ENCODE measurements around the gene ZNF770.
"Not testable (repeated sequence)": the region's sequence is repeated elsewhere in the genome, so short reads cannot be mapped to it uniquely, and the experiment has no call there.

The ZNF770 gene

GRCh38 chr15:34999906-35000305 lies 11.8 kb upstream of the ZNF770 start:
- no peaks in the 10 kb centered on the region for H3K9me3 Mint-ChIP-seq
- H3K27me3 Mint-ChIP-seq = peaks cover 11% of the 10 kb centered on the region
- no peak overlapping the region for H3K27ac Mint-ChIP-seq (ENCODE audit: low read depth)
- DNase-seq (ENCODE audit: low spot score in 2 of 2) = no peak
- no peaks in the 10 kb centered on the region for H3K4me1 Mint-ChIP-seq
- no peak for ATAC-seq (replicated peaks; ENCODE audit: extremely low read depth, poor library complexity, severe bottlenecking)
- H3K4me3 Mint-ChIP-seq = no peak overlapping the region
- H3K36me3 Mint-ChIP-seq (ENCODE audit: insufficient read depth) = peaks cover 1% of the 10 kb centered on the region

- H3K36me3 Mint-ChIP-seq (ENCODE audit: insufficient read depth) = peaks cover 1% of the 10 kb centered on the region
- no peak for ATAC-seq (replicated peaks; ENCODE audit: extremely low read depth, poor library complexity, severe bottlenecking)
- DNase-seq (ENCODE audit: low spot score in 2 of 2) = no peak
- H3K4me3 Mint-ChIP-seq = no peak overlapping the region
- H3K9me3 Mint-ChIP-seq = no peaks in the 10 kb centered on the region
- H3K27ac Mint-ChIP-seq (ENCODE audit: low read depth) = no peak overlapping the region
- peaks cover 13% of the 10 kb centered on the region for H3K4me1 Mint-ChIP-seq
- peaks cover 11% of the 10 kb centered on the region for H3K27me3 Mint-ChIP-seq
These were observed 6.8 kb upstream of the ZNF770 start for GRCh38 chr15:34994925-34995324.

DNA sequence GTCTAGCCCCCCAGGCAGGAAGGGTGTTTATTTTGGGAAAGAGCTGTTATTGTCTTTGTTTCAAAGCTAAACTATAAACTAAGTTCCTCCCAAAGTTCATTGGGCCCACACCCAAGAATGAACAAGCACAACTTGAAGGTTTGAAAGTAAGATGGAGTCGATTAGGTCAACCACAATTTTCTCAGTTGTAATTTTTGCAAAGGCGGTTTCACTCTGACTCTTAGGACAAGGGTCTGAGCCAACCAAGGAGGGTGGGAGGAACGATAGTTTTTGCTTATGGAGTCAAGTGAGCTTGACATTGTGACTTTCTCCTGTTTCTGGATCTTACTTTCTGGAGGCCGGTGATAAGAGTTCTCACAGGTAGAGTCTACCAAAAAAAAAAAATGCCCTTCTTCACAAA lies 5.8 kb upstream of the ZNF770 start:
- peaks cover 13% of the 10 kb centered on the region for H3K4me1 Mint-ChIP-seq
- ATAC-seq (replicated peaks; ENCODE audit: extremely low read depth, poor library complexity, severe bottlenecking) (no peak), DNase-seq (ENCODE audit: low spot score in 2 of 2) (no peak)
- no peaks in the 10 kb centered on the region for H3K9me3 Mint-ChIP-seq
- H3K27ac Mint-ChIP-seq (ENCODE audit: low read depth) = peak overlapping the region; percentile 75
- peaks cover 1% of the 10 kb centered on the region for H3K36me3 Mint-ChIP-seq (ENCODE audit: insufficient read depth)
- H3K27me3 Mint-ChIP-seq = peaks cover 11% of the 10 kb centered on the region
- H3K4me3 Mint-ChIP-seq = no peak overlapping the region

DNA sequence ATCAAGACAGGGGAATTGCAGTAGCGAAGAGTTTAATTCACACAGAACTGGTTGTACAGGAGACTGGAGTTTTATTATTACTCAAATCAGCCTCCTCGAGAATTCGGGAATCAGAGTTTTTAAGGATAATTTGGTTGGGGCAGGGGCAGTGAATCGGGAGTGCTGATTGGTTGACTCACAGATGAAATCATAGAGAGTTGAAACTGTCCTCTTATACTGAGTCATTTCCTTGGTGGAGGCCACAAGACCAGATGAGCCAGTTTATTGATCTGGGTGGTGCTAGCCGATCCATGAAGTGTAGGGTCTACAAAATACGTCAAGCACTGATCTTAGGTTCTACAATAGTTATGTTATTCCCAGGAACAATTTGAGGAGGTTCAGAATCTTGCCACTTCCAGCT lies 5.3 kb upstream of the ZNF770 start:
- peaks cover 4% of the 10 kb centered on the region for H3K36me3 Mint-ChIP-seq (ENCODE audit: insufficient read depth)
- H3K4me3 Mint-ChIP-seq = no peak overlapping the region
- peaks cover 11% of the 10 kb centered on the region for H3K27me3 Mint-ChIP-seq
- DNase-seq (ENCODE audit: low spot score in 2 of 2) = no peak
- no peak for ATAC-seq (replicated peaks; ENCODE audit: extremely low read depth, poor library complexity, severe bottlenecking)
- peaks cover 13% of the 10 kb centered on the region for H3K4me1 Mint-ChIP-seq
- no peaks in the 10 kb centered on the region for H3K9me3 Mint-ChIP-seq
- peak overlapping the region; percentile 75 for H3K27ac Mint-ChIP-seq (ENCODE audit: low read depth)

DNA sequence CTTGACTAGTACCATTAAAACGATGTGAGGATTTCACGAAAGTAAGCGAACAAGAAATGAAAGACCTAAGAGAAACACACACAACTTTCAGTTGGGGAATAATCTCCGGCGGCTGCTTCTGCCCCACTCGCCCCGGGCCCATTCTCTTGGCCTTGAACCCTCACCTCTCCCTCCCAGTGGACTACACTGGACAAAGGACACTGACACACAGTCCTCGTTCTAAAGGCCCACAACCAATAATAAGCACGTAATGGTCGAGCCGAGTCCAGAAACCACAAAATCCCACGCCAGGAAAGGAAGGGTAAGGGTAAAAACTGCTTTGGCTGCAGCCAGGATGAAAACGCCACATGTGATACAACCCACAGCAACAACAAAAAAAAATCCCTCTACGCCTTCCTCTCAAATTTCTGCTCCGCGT lies 469 bp downstream of the ZNF770 start:
- Mint-ChIP-seq H3K9me3 (no peaks in the 10 kb centered on the region), H3K4me1 (peaks cover 26% of the 10 kb centered on the region), H3K27ac (ENCODE audit: low read depth) (peak overlapping the region; percentile 95), H3K36me3 (ENCODE audit: insufficient read depth) (peaks cover 19% of the 10 kb centered on the region), H3K27me3 (no peaks in the 10 kb centered on the region), H3K4me3 (peak overlapping the region; percentile 97)
- DNase-seq (ENCODE audit: low spot score in 2 of 2) = no peak
- ATAC-seq (replicated peaks; ENCODE audit: extremely low read depth, poor library complexity, severe bottlenecking) = no peak

DNA sequence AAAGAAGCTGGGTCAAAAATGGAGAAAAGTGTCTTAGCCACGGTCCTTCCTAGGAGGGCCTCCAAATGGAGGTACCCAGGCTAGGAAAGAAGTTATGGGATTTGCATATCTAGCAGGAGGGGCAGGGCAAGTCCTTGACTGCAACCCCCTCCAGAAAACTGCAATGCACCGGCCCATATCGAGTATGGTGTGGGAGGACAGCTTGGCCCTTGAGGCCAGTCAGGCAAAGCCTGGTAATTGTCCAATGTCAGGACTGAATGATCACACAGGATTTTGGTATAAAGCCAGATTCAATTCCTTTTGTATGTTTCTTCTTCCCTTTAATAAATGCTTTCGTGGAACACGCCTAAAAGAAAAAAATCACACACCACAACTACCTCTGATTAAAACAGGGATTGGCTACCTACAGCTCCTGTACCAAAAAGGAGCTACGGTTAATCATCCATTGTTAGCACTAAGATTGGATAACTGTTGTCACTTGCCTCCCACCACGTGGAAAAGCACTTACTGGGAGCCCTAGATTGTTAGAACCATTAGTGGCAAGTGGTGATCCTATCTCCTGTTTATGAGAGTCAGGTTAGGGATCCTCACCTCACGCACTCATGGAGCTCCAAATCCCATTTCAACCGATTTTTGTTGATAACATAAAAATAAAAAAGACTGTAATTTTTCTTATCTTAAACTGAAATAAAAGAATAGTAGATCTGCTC lies 1.2 kb downstream of the ZNF770 start:
- H3K36me3 Mint-ChIP-seq (ENCODE audit: insufficient read depth) = peaks cover 24% of the 10 kb centered on the region
- peaks cover 26% of the 10 kb centered on the region for H3K4me1 Mint-ChIP-seq
- peak overlapping the region; percentile 97 for H3K4me3 Mint-ChIP-seq
- H3K27ac Mint-ChIP-seq (ENCODE audit: low read depth) = peak overlapping the region; percentile 95
- no peak for ATAC-seq (replicated peaks; ENCODE audit: extremely low read depth, poor library complexity, severe bottlenecking)
- no peak for DNase-seq (ENCODE audit: low spot score in 2 of 2)
- no peaks in the 10 kb centered on the region for H3K27me3 Mint-ChIP-seq
- no peaks in the 10 kb centered on the region for H3K9me3 Mint-ChIP-seq

GRCh38 chr15:34986326-34986725 lies 1.8 kb downstream of the ZNF770 start:
- DNase-seq (ENCODE audit: low spot score in 2 of 2) (no peak), ATAC-seq (replicated peaks; ENCODE audit: extremely low read depth, poor library complexity, severe bottlenecking) (no peak)
- H3K27ac Mint-ChIP-seq (ENCODE audit: low read depth) = peak overlapping the region; percentile 95
- H3K4me3 Mint-ChIP-seq = peak overlapping the region; percentile 97
- H3K27me3 Mint-ChIP-seq = no peaks in the 10 kb centered on the region
- peaks cover 29% of the 10 kb centered on the region for H3K36me3 Mint-ChIP-seq (ENCODE audit: insufficient read depth)
- H3K4me1 Mint-ChIP-seq = peaks cover 26% of the 10 kb centered on the region
- H3K9me3 Mint-ChIP-seq = no peaks in the 10 kb centered on the region

DNA sequence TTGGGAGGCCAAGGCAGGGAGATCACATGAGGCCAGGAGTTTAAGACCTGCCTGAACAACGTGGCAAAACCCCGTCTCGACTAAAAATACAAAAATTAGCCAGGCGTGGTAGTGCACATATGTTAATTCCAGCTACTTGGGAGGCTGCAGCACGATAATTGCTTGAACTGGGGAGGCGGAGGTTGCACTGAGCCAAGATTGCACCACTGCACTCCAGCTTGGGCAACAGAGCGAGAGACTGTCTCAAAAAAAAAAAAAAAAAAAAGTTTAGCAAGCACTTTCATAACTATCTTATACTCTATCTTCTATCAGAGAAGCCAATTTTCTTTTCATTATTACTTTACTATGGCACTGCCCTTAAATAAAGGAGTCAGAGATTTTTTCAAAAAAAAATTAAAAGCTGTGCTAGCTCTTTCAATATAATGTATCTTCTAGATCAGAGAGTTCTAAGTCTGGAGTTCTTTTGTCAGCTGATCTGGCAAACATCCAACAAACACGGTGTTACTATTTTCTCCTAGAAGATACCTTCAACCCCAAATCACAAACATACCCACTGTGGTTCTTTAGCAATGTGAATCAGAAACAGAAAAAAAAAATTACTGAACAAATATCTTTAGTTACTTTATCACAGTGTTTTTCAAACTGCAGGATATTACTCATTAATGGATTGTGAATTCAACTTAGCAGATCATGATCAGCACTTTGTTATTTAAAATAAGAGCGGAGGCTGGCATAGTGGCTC lies 3.0 kb downstream of the ZNF770 start:
- DNase-seq (ENCODE audit: low spot score in 2 of 2) (no peak), ATAC-seq (replicated peaks; ENCODE audit: extremely low read depth, poor library complexity, severe bottlenecking) (no peak)
- peak overlapping the region; percentile 44 for H3K27ac Mint-ChIP-seq (ENCODE audit: low read depth)
- H3K4me1 Mint-ChIP-seq = peaks cover 26% of the 10 kb centered on the region
- H3K9me3 Mint-ChIP-seq = no peaks in the 10 kb centered on the region
- H3K27me3 Mint-ChIP-seq = no peaks in the 10 kb centered on the region
- peaks cover 32% of the 10 kb centered on the region for H3K36me3 Mint-ChIP-seq (ENCODE audit: insufficient read depth)
- peak overlapping the region; percentile 32 for H3K4me3 Mint-ChIP-seq

DNA sequence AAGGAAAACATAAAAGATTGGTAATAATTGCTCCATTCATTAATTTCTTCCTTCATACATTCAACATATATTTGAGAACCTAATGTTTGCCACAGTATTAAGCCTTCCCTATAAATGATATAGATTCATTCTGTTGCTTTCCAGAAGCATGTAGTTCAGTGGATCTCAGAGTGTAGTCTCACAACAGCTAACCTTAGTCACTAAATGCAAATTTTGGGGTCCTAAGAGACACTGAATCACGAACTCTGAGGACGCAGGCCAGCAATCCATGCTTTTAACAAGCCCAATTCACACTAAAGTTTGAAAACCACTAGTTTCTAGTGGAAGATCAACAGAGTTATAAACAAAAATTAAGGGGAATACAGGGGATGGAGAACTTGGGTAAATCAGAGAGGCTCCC lies 11.3 kb downstream of the ZNF770 start:
- H3K4me1 Mint-ChIP-seq = no peaks in the 10 kb centered on the region
- no peak overlapping the region for H3K4me3 Mint-ChIP-seq
- ATAC-seq (replicated peaks; ENCODE audit: extremely low read depth, poor library complexity, severe bottlenecking) = no peak
- no peaks in the 10 kb centered on the region for H3K9me3 Mint-ChIP-seq
- peaks cover 6% of the 10 kb centered on the region for H3K36me3 Mint-ChIP-seq (ENCODE audit: insufficient read depth)
- H3K27ac Mint-ChIP-seq (ENCODE audit: low read depth) = no peak overlapping the region
- DNase-seq (ENCODE audit: low spot score in 2 of 2) = no peak
- no peaks in the 10 kb centered on the region for H3K27me3 Mint-ChIP-seq

GRCh38 chr15:34976073-34976472 lies 12.0 kb downstream of the ZNF770 start:
- DNase-seq (ENCODE audit: low spot score in 2 of 2) (no peak), ATAC-seq (replicated peaks; ENCODE audit: extremely low read depth, poor library complexity, severe bottlenecking) (no peak)
- H3K9me3 Mint-ChIP-seq = no peaks in the 10 kb centered on the region
- no peaks in the 10 kb centered on the region for H3K4me1 Mint-ChIP-seq
- no peaks in the 10 kb centered on the region for H3K27me3 Mint-ChIP-seq
- no peak overlapping the region for H3K27ac Mint-ChIP-seq (ENCODE audit: low read depth)
- H3K4me3 Mint-ChIP-seq = no peak overlapping the region
- peaks cover 2% of the 10 kb centered on the region for H3K36me3 Mint-ChIP-seq (ENCODE audit: insufficient read depth)

DNA sequence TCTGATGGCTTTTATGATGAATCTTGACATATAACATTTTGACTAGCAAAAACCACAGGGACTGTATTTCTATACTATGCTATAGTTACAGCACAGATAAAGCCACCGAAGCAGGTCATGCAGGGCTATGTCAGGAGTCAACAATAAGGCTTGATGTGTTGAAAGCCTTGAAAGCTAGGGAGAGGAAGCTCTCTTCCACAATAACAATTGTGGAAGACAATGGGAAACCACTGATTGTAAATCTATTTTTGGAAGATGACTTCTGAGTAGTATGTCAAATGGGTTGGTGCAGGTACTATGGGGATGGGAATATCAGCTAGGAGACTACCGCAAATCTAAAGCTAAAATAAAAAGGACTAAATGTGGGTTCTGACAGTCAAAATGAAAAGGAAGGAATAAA lies 14.6 kb downstream of the ZNF770 start:
- no peak overlapping the region for H3K4me3 Mint-ChIP-seq
- H3K27ac Mint-ChIP-seq (ENCODE audit: low read depth) = no peak overlapping the region
- H3K27me3 Mint-ChIP-seq = no peaks in the 10 kb centered on the region

GRCh38 chr15:34970098-34970643 lies 17.9 kb downstream of the ZNF770 start:
- H3K27me3 Mint-ChIP-seq; DNase-seq (ENCODE audit: low spot score in 2 of 2); ATAC-seq (replicated peaks; ENCODE audit: extremely low read depth, poor library complexity, severe bottlenecking); H3K9me3 Mint-ChIP-seq: not testable (repeated sequence)
- H3K4me1 Mint-ChIP-seq = peaks cover 46% of the 10 kb centered on the region
- H3K27ac Mint-ChIP-seq (ENCODE audit: low read depth) = peak overlapping the region; percentile 97
- H3K36me3 Mint-ChIP-seq (ENCODE audit: insufficient read depth) = peaks cover 19% of the 10 kb centered on the region
- peak overlapping the region; percentile 99 for H3K4me3 Mint-ChIP-seq

More for the DNA sequence above, 14.6 kb downstream of the ZNF770 start:
- DNase-seq (ENCODE audit: low spot score in 2 of 2) (no peak), ATAC-seq (replicated peaks; ENCODE audit: extremely low read depth, poor library complexity, severe bottlenecking) (no peak)
- Mint-ChIP-seq H3K4me1 (peaks cover 14% of the 10 kb centered on the region), H3K36me3 (ENCODE audit: insufficient read depth) (peaks cover 7% of the 10 kb centered on the region), H3K9me3 (no peaks in the 10 kb centered on the region)
